ENCODE data around the gene DDX17. TPM values are rescaled to one million over a fixed set of nuclear protein-coding genes. Genes with fewer than 3 reads are reported as not detected.

The DDX17 gene
- total and polyA plus RNA-seq, 2 of the 8 experiments (the other 6 are each of a cell fraction or from before 2014, with no cell fraction given): 437 to 441 TPM

DNA sequence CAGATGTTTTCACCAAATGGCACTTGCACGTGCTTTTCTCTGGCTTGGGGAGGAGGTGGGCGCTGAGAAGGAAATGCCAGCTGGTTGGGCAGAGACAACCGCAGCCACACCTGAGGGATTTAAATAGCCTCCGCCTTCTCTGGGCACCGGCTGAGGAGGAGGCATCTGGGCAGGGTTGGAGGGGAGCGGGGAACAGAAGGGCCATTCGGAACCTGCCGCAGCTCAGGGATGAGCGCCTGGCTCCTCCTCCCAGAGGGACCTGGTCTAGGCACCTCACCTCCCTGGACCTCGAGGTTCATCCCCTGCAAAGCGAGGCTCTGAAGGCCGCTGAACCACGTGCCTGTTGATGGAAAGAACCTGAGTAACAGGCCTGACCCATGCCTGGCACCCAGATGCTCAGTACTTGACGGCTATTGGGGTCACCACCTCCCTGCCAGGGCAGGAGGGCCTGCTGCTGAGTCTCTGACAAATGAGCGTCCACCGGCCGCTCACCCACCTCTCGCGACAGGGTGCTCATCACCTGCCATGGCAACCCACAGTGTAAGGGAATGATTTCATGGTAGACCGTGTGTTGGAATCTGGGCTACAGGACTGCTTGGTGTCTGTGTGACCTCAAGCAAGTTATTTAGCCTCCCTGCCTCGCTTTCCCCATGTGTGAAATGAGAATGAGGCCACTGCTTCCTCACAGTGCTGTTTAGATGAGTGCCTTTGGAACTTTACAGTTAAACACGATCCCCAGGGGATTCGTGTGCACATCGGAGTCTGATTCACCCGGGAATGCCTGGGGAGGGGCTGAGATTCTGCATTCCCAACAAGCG, 40.2 kb downstream of the DDX17 start:
- CTCF ChIA-PET (ENCODE audit: partially characterized antibody): no interaction called here
- no peaks in the 10 kb centered on the region for H3K79me2 ChIP-seq (ENCODE audit: control insufficient read depth in 1 of 2, insufficient read depth in 2 of 2, low read length in 2 of 2)
- peaks cover 9% of the 10 kb centered on the region; the same call in 1 of the 2 replicates for H3K23me2 ChIP-seq (ENCODE audit: low read depth, low read length)
- H2BK20ac ChIP-seq (ENCODE audit: low read length): no peak overlapping the region
- H3K27me3 ChIP-seq (replicated peaks in 1 of 4; ENCODE audit: control insufficient read depth in 3 of 4, extremely low read depth in 1 of 4, insufficient read depth in 3 of 4, low read length in 3 of 4): peaks cover 0 to 40% (median 25%) of the 10 kb centered on the region in 4 experiments; a peak in 6 of 7 replicates
- TF ChIP-seq SP2 (IDR thresholded peaks at IDR 0.05; ENCODE audit: low read length) (no peak), SIX5 (IDR thresholded peaks at IDR 0.05; ENCODE audit: low read depth, low read length) (no peak)
- TF ChIP-seq, protein P1, sequence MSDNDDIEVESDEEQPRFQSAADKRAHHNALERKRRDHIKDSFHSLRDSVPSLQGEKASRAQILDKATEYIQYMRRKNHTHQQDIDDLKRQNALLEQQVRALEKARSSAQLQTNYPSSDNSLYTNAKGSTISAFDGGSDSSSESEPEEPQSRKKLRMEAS (IDR thresholded peaks at IDR 0.05): peak; percentile 35; the same call in 1 of the 2 replicates
- peak overlapping the region; percentile 62 for H4K91ac ChIP-seq (replicated peaks; ENCODE audit: insufficient read length, low read length)
- 84% methylated on average over 26 of the region's 26 CpGs; no CpG with 5 or more reads in 1 of the 2 experiments for WGBS, 2 experiments (ENCODE audit: extremely low coverage in 1 of 2, insufficient coverage in 1 of 2, insufficient read length in 1 of 2, insufficient replicate concordance in 2 of 2, low coverage in 1 of 2, low lambda C conversion rate in 2 of 2, missing lambda C conversion rate in 1 of 2)
- H2AFZ ChIP-seq (ENCODE audit: low read length): no peak overlapping the region
- H3K9me3 ChIP-seq (ENCODE audit: insufficient read depth in 2 of 2, low read depth in 1 of 2, low read length in 1 of 2): no peaks in the 10 kb centered on the region
- H3K23ac ChIP-seq (ENCODE audit: insufficient read length): no peak overlapping the region
- H3K36me3 ChIP-seq (ENCODE audit: control insufficient read depth in 2 of 4, insufficient read depth in 4 of 4, low read length in 3 of 4): no peaks in the 10 kb centered on the region
- FAIRE-seq: no peak
- no peak overlapping the region for H3K27ac ChIP-seq (ENCODE audit: low read depth, low read length)
- H4K8ac ChIP-seq (ENCODE audit: extremely low read depth, insufficient read depth, low read length): no peak overlapping the region
- H3K4me2 ChIP-seq (ENCODE audit: insufficient read depth in 1 of 2, low read depth in 2 of 2, low read length in 2 of 2): no peak overlapping the region
- no peak overlapping the region; a peak in 1 of 7 replicates for H3K9ac ChIP-seq (replicated peaks in 1 of 4; ENCODE audit: extremely low read depth in 1 of 4, low read depth in 3 of 4, low read length in 3 of 4)
- no peak overlapping the region for H3K4me3 ChIP-seq (ENCODE audit: extremely low read depth in 1 of 4, insufficient read depth in 2 of 4, low read depth in 3 of 4, low read length in 4 of 4)
- H3K14ac ChIP-seq (ENCODE audit: insufficient read length): no peak overlapping the region
- peaks cover 0 to 19% (median 14%) of the 10 kb centered on the region in 4 experiments; a peak in 6 of 7 replicates for H3K4me1 ChIP-seq (replicated peaks in 1 of 4; ENCODE audit: control insufficient read depth in 3 of 4, insufficient read depth in 4 of 4, low read length in 3 of 4)
- H3K18ac ChIP-seq (ENCODE audit: extremely low read depth, low read length): no peak overlapping the region
- no peak overlapping the region for H2AK5ac ChIP-seq (ENCODE audit: low read depth, low read length)
- no peaks in the 10 kb centered on the region for H3K79me1 ChIP-seq (ENCODE audit: low read depth, low read length)
- H2BK12ac ChIP-seq (ENCODE audit: low read depth, low read length): 0 out of 2 replicates have a peak overlapping the region, but pooled peaks have one; percentile 41
- no peak overlapping the region for H2BK5ac ChIP-seq (ENCODE audit: low read depth, low read length)
- no peaks in the 10 kb centered on the region for H4K20me1 ChIP-seq (replicated peaks in 1 of 2; ENCODE audit: control insufficient read depth in 1 of 2, insufficient read depth in 2 of 2, low read length in 2 of 2)
- H2BK120ac ChIP-seq (replicated peaks; ENCODE audit: low read depth, low read length): no peak overlapping the region
- H3K4ac ChIP-seq (replicated peaks; ENCODE audit: insufficient read length, low read depth, low read length): no peak overlapping the region
- no peak overlapping the region for H4K5ac ChIP-seq (ENCODE audit: insufficient read length, low read depth, low read length)
- H3K56ac ChIP-seq (replicated peaks; ENCODE audit: insufficient read length, low read depth, low read length): no peak overlapping the region
- POLR2A ChIA-PET (ENCODE audit: partially characterized antibody): interaction anchor here (1.7 to 40.8 kb wide), 2 partner anchors 24 to 67 kb away, joined by 5 to 1102 read pairs; no protein-coding TSS in a partner anchor
- no peak for DNase-seq (ENCODE audit: low read depth in 1 of 2, low spot score in 2 of 2)
- H2BK15ac ChIP-seq (ENCODE audit: low read length): no peak overlapping the region
